Neuron (in vitro differentiated cells): ENCODE results near the gene DYNC2LI1.

Experiments
- H2AFZ ChIP-seq: one replicate; pipeline ENCODE4 v1.6.1; 2013; ENCODE audit warnings: low read depth, mild to moderate bottlenecking, inconsistent platforms, low read length, moderate library complexity
- H3K27me3 ChIP-seq: one replicate; pipeline ENCODE4 v1.6.1; 2013; ENCODE audit warnings: low read length; ENCODE audit not compliant: insufficient read depth
- H3K36me3 ChIP-seq: one replicate; pipeline ENCODE4 v1.6.1; 2013; ENCODE audit warnings: low read length; ENCODE audit not compliant: insufficient read depth
- H3K4me1 ChIP-seq: one replicate; pipeline ENCODE4 v1.6.1; 2013; ENCODE audit warnings: low read length; ENCODE audit not compliant: insufficient read depth
- H3K4me3 ChIP-seq: 2 replicates; pipeline ENCODE4 v1.5.1; 2013; ENCODE audit warnings: mild to moderate bottlenecking, low read length, moderate library complexity
- H3K9me3 ChIP-seq: one replicate; pipeline ENCODE4 v1.6.1; 2013; ENCODE audit warnings: low read length

DYNC2LI1 gene

DNA sequence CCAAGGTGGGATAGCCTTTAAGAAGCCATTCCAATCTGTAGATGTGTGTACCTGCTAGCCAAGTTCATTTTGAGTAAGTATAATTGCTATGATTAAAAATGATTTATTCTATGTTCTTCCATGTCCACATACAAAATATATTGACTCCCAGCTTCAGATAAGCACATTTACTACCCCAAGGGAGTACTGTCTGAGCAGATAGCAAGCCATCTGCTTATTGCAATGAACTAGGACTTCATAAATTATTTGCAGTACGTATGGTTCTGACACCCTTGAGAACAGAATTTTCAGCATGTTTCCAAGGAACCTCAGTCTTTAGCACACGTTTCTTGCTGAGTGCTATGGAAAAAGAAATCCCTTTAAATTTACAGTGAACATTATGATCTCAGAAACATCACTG, 36.6 kb downstream of the DYNC2LI1 start:
- no peak overlapping the region for H3K4me3 ChIP-seq
- no peaks in the 10 kb centered on the region for H3K9me3 ChIP-seq
- H3K36me3 ChIP-seq = peaks cover 18% of the 10 kb centered on the region
- H3K27me3 ChIP-seq = no peaks in the 10 kb centered on the region
- H3K4me1 ChIP-seq = peaks cover 2% of the 10 kb centered on the region
- no peak overlapping the region for H2AFZ ChIP-seq

- Histone ChIP-seq H2AFZ (no peak overlapping the region), H3K9me3 (no peaks in the 10 kb centered on the region), H3K4me1 (peaks cover 2% of the 10 kb centered on the region), H3K27me3 (no peaks in the 10 kb centered on the region), H3K36me3 (peaks cover 14% of the 10 kb centered on the region), H3K4me3 (no peak overlapping the region)
Measured at GRCh38 chr2:43810888-43811287, 37.0 kb downstream of the DYNC2LI1 start.

GRCh38 chr2:43812006-43812405, 38.2 kb downstream of the DYNC2LI1 start:
- H3K4me3 ChIP-seq = no peak overlapping the region
- H3K9me3 ChIP-seq = no peaks in the 10 kb centered on the region
- no peaks in the 10 kb centered on the region for H3K27me3 ChIP-seq
- H2AFZ ChIP-seq = no peak overlapping the region
- H3K36me3 ChIP-seq = peaks cover 8% of the 10 kb centered on the region
- peaks cover 2% of the 10 kb centered on the region for H3K4me1 ChIP-seq

GRCh38 chr2:43812947-43813346, 39.1 kb downstream of the DYNC2LI1 start:
- peaks cover 2% of the 10 kb centered on the region for H3K4me1 ChIP-seq
- no peaks in the 10 kb centered on the region for H3K27me3 ChIP-seq
- H2AFZ ChIP-seq = no peak overlapping the region
- H3K9me3 ChIP-seq = no peaks in the 10 kb centered on the region
- H3K36me3 ChIP-seq = peaks cover 3% of the 10 kb centered on the region
- no peak overlapping the region for H3K4me3 ChIP-seq

GRCh38 chr2:43814711-43815110, 40.9 kb downstream of the DYNC2LI1 start:
- no peak overlapping the region for H2AFZ ChIP-seq
- H3K4me1 ChIP-seq = peaks cover 2% of the 10 kb centered on the region
- H3K4me3 ChIP-seq = no peak overlapping the region
- no peaks in the 10 kb centered on the region for H3K9me3 ChIP-seq
- H3K36me3 ChIP-seq = peaks cover 2% of the 10 kb centered on the region
- H3K27me3 ChIP-seq = no peaks in the 10 kb centered on the region

DNA sequence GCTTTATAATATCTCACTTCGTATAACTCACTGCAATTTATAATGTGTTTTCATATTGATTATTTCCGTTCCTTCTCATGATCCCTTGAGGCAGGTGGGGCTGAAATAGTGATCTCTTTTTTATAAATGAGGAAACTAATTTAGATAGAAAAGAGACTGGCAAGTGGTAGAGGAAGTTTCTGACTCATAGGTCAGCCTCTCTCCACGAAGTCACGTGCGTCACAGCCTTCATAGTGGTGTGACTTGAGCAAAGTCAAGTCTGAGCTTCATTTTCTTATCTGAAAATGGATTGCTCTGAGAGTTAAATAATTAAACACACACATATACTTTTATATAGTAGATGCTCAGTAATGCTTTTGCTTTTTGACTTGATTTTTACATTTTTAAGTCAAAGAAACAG, 44.9 kb downstream of the DYNC2LI1 start:
- no peaks in the 10 kb centered on the region for H3K27me3 ChIP-seq
- H3K4me1 ChIP-seq = no peaks in the 10 kb centered on the region
- H3K9me3 ChIP-seq = no peaks in the 10 kb centered on the region
- peaks cover 2% of the 10 kb centered on the region for H3K36me3 ChIP-seq
- no peak overlapping the region for H3K4me3 ChIP-seq
- no peak overlapping the region for H2AFZ ChIP-seq

- no peak overlapping the region for H2AFZ ChIP-seq
- H3K9me3 ChIP-seq = no peaks in the 10 kb centered on the region
- no peaks in the 10 kb centered on the region for H3K27me3 ChIP-seq
- H3K4me3 ChIP-seq = no peak overlapping the region
- no peaks in the 10 kb centered on the region for H3K4me1 ChIP-seq
- H3K36me3 ChIP-seq = peaks cover 2% of the 10 kb centered on the region
Measured at GRCh38 chr2:43819491-43820163, 45.8 kb downstream of the DYNC2LI1 start.

DNA sequence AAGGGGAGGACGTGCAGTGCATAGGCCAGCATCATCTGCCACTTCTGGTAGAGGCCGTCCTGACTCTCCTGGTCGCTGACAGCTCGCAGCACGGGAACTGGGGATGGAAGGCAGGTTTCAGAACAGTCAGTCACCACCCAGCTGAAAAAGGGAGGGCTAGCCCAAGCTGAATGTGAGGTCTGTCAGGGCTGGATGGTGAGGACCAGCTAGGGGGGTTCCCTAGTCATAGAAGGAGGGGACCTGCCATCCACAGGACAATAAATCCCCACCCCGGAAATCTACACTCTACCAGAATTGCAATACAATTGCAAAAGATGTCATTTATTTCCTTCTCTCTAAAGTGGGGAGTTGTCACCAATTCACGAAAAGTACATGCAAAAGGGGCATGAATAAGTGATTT, 49.0 kb downstream of the DYNC2LI1 start:
- Histone ChIP-seq H3K4me1 (no peaks in the 10 kb centered on the region), H2AFZ (no peak overlapping the region), H3K36me3 (no peaks in the 10 kb centered on the region), H3K4me3 (no peak overlapping the region), H3K27me3 (no peaks in the 10 kb centered on the region), H3K9me3 (no peaks in the 10 kb centered on the region)

GRCh38 chr2:43823751-43824150, 49.9 kb downstream of the DYNC2LI1 start:
- H3K4me1 ChIP-seq = no peaks in the 10 kb centered on the region
- no peaks in the 10 kb centered on the region for H3K36me3 ChIP-seq
- H2AFZ ChIP-seq = no peak overlapping the region
- no peaks in the 10 kb centered on the region for H3K27me3 ChIP-seq
- H3K4me3 ChIP-seq = no peak overlapping the region
- no peaks in the 10 kb centered on the region for H3K9me3 ChIP-seq

GRCh38 chr2:43824512-43824911, 50.7 kb downstream of the DYNC2LI1 start:
- no peak overlapping the region for H2AFZ ChIP-seq
- no peaks in the 10 kb centered on the region for H3K4me1 ChIP-seq
- H3K4me3 ChIP-seq = no peak overlapping the region
- no peaks in the 10 kb centered on the region for H3K36me3 ChIP-seq
- H3K9me3 ChIP-seq = no peaks in the 10 kb centered on the region
- no peaks in the 10 kb centered on the region for H3K27me3 ChIP-seq

GRCh38 chr2:43824951-43825493, 51.2 kb downstream of the DYNC2LI1 start:
- Histone ChIP-seq H3K9me3 (no peaks in the 10 kb centered on the region), H3K36me3 (no peaks in the 10 kb centered on the region), H2AFZ (no peak overlapping the region), H3K27me3 (no peaks in the 10 kb centered on the region), H3K4me1 (no peaks in the 10 kb centered on the region), H3K4me3 (no peak overlapping the region)

- H3K27me3 ChIP-seq = no peaks in the 10 kb centered on the region
- no peak overlapping the region for H3K4me3 ChIP-seq
- no peaks in the 10 kb centered on the region for H3K36me3 ChIP-seq
- no peak overlapping the region for H2AFZ ChIP-seq
- no peaks in the 10 kb centered on the region for H3K9me3 ChIP-seq
- no peaks in the 10 kb centered on the region for H3K4me1 ChIP-seq
Measured at GRCh38 chr2:43825841-43826240, 52.0 kb downstream of the DYNC2LI1 start.

- no peak overlapping the region for H3K4me3 ChIP-seq
- no peaks in the 10 kb centered on the region for H3K9me3 ChIP-seq
- H2AFZ ChIP-seq = no peak overlapping the region
- H3K36me3 ChIP-seq = no peaks in the 10 kb centered on the region
- H3K4me1 ChIP-seq = no peaks in the 10 kb centered on the region
- no peaks in the 10 kb centered on the region for H3K27me3 ChIP-seq
Measured at GRCh38 chr2:43826305-43827250, 52.7 kb downstream of the DYNC2LI1 start.
